ENCODE measurements around the gene NUPR1.

- TF ChIP-seq CTCF (IDR thresholded peaks at IDR 0.05) (no peak), EP300 (IDR thresholded peaks at IDR 0.05) (no peak)
Observed at GRCh38 chr16:28562199-28562598, 23.4 kb upstream of the NUPR1 start.
